H1 (cell line): Measurements from ENCODE around the gene TMPRSS11E.

Experiments
- CHD1 ChIP-seq: IDR thresholded peaks from 2 replicates; pipeline ENCODE4 v1.6.1; 2012; ENCODE audit warnings: low read depth, low read length, improper control_type of control experiment
- CTCF ChIP-seq, 3 experiments: IDR thresholded peaks; 1 replicate in 2 of 3; 2 replicates in 1 of 3; pipeline versions ENCODE4 v1.5.1 to v1.6.1; 2011; ENCODE audit warnings: low read length in 3 of 3, mild to moderate bottlenecking in 3 of 3, inconsistent platforms in 2 of 3, low read depth in 1 of 3, moderate library complexity in 1 of 3; ENCODE audit not compliant: insufficient read depth in 1 of 3; ENCODE audit errors: control extremely low read depth in 1 of 3
- EP300 ChIP-seq, 2 experiments: IDR thresholded peaks; 1 replicate in 1 of 2; 2 replicates in 1 of 2; pipeline ENCODE4 v1.6.1; 2011 to 2012; ENCODE audit warnings: low read depth in 2 of 2, low read length in 2 of 2, mild to moderate bottlenecking in 2 of 2, borderline replicate concordance in 1 of 2, inconsistent platforms in 1 of 2, moderate library complexity in 1 of 2
- JUN ChIP-seq: IDR thresholded peaks from 2 replicates; pipeline ENCODE4 v1.6.1; 2011; ENCODE audit warnings: low read depth, mild to moderate bottlenecking, improper control_type of control experiment, low read length
- MAFK ChIP-seq: IDR thresholded peaks from 2 replicates; pipeline ENCODE4 v1.6.1; 2012; ENCODE audit warnings: low read depth, mild to moderate bottlenecking, improper control_type of control experiment, low read length
- POLR2A ChIP-seq, 2 experiments: IDR thresholded peaks; 1 replicate in 1 of 2; 2 replicates in 1 of 2; pipeline ENCODE4 v1.6.1; 2011; ENCODE audit warnings: low read depth in 2 of 2, low read length in 2 of 2, mild to moderate bottlenecking in 2 of 2; ENCODE audit errors: control extremely low read depth in 1 of 2
- RAD21 ChIP-seq, 2 experiments: IDR thresholded peaks in 1 of 2; conservative IDR thresholded peaks in 1 of 2; 2 replicates each; pipeline ENCODE4 v1.6.1; 2011; ENCODE audit warnings: low read depth in 2 of 2, low read length in 2 of 2, improper control_type of control experiment in 1 of 2, inconsistent platforms in 1 of 2, mild to moderate bottlenecking in 1 of 2, moderate library complexity in 1 of 2
- TAF1 ChIP-seq: IDR thresholded peaks from 2 replicates; pipeline ENCODE4 v1.6.1; 2011; ENCODE audit warnings: mild to moderate bottlenecking, low read depth, low read length

GRCh38 chr4:68432320-68432719 lies 14.9 kb upstream of the TMPRSS11E start:
- TF ChIP-seq CTCF (IDR thresholded peaks at IDR 0.05; ENCODE audit: control extremely low read depth in 1 of 3, insufficient read depth in 1 of 3, low read depth in 1 of 3, low read length in 3 of 3), result no peak
- no peak for TF ChIP-seq CHD1
- no peak for TF ChIP-seq EP300 (IDR thresholded peaks at IDR 0.05; ENCODE audit: borderline replicate concordance in 1 of 2, low read depth in 2 of 2, low read length in 2 of 2)
- TF ChIP-seq RAD21 (IDR thresholded peaks at IDR 0.05 in 1 of 2, conservative IDR thresholded peaks at IDR 0.05 in 1 of 2; ENCODE audit: low read depth in 2 of 2, low read length in 2 of 2), result no peak
- no peak for TF ChIP-seq POLR2A (IDR thresholded peaks at IDR 0.05; ENCODE audit: control extremely low read depth in 1 of 2, low read depth in 2 of 2, low read length in 2 of 2)
- TF ChIP-seq TAF1, result no peak
- no peak for TF ChIP-seq JUN
- no peak for TF ChIP-seq MAFK
